Measurements from ENCODE around the gene WDR43. TPM values are rescaled to one million over a fixed set of nuclear protein-coding genes. Genes with fewer than 3 reads are reported as not detected.

The WDR43 gene
- 64.8 TPM for total RNA-seq

GRCh38 chr2:28894470-28895188 is at the start of gene WDR43:
Gene WDR43 (plus strand): TSS chr2:28894667. CDS start chr2:28894699, 32 bp downstream.
- FAIRE-seq: no peak
- peak; percentile 94 to 96 for DNase-seq (ENCODE audit: low spot score in 2 of 2)

DNA sequence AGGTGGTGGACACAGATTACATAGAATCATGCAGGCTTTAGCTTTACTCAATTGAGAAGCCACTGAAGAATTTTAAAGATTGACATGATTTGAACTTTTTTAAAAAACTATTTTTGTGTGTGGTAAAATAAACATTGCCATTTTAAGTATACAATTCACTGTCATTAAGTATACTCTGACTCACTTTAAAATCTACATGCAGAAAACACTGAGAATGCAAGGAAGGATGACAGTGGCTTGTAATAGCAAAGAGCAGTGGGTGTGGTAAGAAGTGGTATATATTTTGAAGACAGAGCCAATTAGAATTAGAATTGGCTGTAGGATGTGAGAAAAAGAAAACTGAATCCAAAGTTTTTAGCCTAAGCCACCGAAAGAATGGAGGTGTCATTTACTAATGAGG is 39.3 kb upstream of the WDR43 start:
- FAIRE-seq: no peak
- no peak for DNase-seq (ENCODE audit: low spot score in 2 of 2)

GRCh38 chr2:28855977-28856376 is 38.5 kb upstream of the WDR43 start:
- FAIRE-seq (no peak), DNase-seq (ENCODE audit: low spot score in 2 of 2) (no peak)

- FAIRE-seq (no peak), DNase-seq (ENCODE audit: low spot score in 2 of 2) (no peak)
Measured at GRCh38 chr2:28868611-28869010, 25.9 kb upstream of the WDR43 start.

DNA sequence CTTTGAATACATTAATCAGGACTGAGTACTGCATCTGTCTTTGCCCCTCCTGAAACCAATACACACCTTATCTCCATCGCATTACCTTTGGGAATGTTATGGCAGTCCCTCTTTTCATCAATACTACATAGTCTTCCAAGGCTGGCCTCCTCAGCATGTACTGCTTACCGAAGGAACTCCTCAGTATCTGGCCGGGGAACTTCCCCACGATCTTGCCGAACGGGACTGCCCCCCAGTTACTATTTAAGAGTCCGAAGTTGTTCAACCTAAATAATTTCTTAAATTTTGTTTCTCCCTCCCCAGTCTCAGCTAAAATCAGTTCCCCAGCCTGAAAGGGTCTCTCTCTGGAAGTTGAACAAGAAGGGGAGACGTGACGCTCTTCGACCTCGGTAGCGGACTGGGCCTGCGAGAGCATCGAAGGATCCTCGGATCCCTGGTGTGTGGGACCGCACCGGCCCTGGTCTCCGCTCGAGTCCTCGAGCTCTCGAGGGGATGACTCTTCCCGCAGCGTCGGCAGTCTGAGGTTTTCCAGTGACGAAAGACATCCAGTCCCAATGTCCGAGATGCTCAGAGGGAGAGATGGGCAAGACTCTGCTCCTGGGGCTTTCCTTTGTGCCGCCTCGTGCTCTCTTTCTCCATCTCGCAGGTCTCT is 24.8 kb upstream of the WDR43 start:
- DNase-seq (ENCODE audit: low spot score in 2 of 2) (no peak), FAIRE-seq (no peak)

- FAIRE-seq (no peak), DNase-seq (ENCODE audit: low spot score in 2 of 2) (peak; percentile 82 to 93)
Measured at GRCh38 chr2:28870146-28870891, 24.1 kb upstream of the WDR43 start, which contains the start of gene TRMT61B. Gene TRMT61B (minus strand): TSS chr2:28870309. CDS start chr2:28870277, 32 bp downstream.

DNA sequence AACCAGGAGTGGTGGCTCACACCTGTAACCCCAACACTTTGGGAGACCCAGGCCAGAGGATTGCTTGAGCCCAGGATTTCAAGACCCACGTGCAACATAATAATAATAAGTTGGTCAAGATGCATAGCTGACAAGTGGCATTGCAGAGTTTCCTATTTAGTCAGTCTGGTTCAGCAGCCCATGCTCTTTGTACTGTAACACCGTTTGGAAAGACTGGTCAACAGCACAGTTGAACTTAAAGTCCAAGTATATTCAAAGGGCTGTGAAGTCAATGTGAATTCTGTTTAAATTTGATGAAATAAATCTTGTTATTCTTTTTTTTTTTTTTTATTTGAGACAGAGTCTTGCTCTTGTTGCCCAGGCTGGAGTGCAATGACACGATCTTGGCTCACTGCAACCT is 22.8 kb upstream of the WDR43 start:
- DNase-seq (ENCODE audit: low spot score in 2 of 2) (no peak), FAIRE-seq (no peak)

- no peak for FAIRE-seq
Measured at GRCh38 chr2:28880193-28880592, 14.3 kb upstream of the WDR43 start.

GRCh38 chr2:28893488-28893887 is 979 bp upstream of the WDR43 start:
- no peak for FAIRE-seq
- DNase-seq (ENCODE audit: low spot score in 2 of 2): no peak

More at GRCh38 chr2:28880193-28880592, 14.3 kb upstream of the WDR43 start:
- no peak for DNase-seq (ENCODE audit: low spot score in 2 of 2)

- DNase-seq (ENCODE audit: low spot score in 2 of 2) (peak; percentile 23 to 33), FAIRE-seq (no peak)
Measured at GRCh38 chr2:28895189-28895893, 874 bp downstream of the WDR43 start.

DNA sequence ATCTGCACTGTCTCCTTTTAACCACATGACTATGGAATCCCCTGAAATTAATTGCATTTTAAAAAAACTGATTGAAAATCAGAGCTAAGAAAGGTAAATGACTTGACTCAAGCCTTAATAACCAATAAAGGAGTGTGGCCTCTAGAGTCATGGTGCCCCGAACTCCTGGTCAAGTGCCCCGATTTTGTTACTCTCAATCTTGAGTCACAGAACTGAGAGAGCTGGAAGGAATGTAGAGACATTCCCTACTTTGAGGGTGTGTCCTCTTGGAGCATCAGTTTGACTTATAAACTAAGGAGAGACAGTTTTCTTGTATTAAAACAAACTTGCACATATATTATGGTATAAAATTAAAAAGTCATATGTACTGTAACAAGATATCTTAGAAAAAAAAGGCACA is 2.4 kb downstream of the WDR43 start:
- no peak for FAIRE-seq
- no peak for DNase-seq (ENCODE audit: low spot score in 2 of 2)

DNA sequence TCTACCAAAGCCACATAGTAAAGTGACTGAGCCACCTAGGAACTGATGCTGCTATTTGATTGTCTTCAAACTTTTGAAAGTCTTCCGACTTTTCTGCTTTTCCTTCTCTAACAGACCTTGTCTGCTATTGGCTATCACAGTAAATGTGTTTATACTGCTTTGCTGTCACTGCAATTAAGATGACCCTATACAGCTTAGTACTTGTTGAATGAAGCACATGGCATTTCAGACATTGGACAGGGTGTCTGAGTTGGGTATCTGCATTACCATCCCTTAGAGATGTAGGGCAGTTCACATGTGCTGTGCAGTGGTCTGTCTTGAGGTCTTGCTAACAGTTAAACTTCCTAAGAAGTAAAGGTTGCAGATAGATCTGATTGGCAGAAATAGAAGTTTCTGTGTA is 3.6 kb downstream of the WDR43 start:
- DNase-seq (ENCODE audit: low spot score in 2 of 2): no peak
- FAIRE-seq: no peak

- DNase-seq (ENCODE audit: low spot score in 2 of 2): no peak
- FAIRE-seq: no peak
Measured at GRCh38 chr2:28901202-28901601, 6.7 kb downstream of the WDR43 start.

DNA sequence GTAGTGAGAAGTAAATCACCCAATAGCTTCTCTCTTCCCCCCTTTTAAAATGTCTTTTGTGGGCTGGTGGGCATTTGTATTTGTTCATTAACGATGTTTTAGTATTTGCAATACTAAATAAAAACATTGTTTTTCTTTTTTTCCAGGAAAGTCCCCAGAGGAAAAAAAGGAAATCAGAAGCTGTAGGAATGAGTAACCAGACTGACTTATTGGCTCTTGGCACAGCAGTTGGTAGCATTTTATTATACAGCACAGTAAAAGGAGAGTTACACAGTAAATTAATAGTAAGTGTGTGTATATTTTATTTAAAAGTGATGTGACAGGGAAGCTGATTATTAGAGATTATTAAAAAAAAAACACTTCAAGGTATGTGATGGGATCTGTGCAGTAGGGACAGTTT is 7.4 kb downstream of the WDR43 start:
- no peak for FAIRE-seq
- DNase-seq (ENCODE audit: low spot score in 2 of 2): no peak

DNA sequence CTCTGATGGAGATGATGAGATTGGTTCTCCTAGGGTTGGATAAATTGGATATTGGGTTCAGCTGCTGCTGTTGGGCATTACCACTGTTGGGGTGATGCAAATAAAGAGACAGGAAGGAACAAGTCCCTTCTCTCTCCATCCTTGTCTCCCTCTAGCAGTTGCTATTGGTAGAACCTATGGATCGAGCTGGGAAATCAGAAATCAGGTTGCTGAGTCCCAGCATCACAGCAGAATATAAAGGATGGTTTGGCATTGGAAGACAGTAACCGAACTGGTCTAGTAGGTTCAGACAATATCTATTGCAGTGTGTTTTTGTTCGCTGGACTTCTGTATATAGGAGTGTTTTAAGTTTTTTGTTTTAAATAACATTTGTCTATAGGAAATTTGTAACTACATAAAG is 8.1 kb downstream of the WDR43 start:
- FAIRE-seq: no peak
- no peak for DNase-seq (ENCODE audit: low spot score in 2 of 2)

DNA sequence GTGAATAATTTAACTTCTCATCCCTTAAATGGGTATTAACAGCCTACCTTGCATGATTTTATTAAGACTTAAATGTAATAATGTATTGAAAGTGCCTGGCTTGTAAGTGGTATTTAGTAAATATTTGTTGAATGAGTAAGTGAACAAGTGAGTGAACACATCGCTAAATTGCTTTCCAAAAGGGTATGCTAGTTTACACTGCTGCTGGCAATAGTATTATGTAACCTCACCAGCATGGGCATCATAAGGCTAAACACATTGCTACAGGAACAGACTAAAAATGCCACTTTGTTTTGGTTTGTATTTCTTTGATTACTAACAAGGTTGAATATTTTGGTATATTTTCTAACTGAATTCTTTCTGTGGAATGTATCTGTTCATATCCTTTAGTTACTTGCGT is 9.8 kb downstream of the WDR43 start:
- no peak for DNase-seq (ENCODE audit: low spot score in 2 of 2)
- FAIRE-seq: no peak

DNA sequence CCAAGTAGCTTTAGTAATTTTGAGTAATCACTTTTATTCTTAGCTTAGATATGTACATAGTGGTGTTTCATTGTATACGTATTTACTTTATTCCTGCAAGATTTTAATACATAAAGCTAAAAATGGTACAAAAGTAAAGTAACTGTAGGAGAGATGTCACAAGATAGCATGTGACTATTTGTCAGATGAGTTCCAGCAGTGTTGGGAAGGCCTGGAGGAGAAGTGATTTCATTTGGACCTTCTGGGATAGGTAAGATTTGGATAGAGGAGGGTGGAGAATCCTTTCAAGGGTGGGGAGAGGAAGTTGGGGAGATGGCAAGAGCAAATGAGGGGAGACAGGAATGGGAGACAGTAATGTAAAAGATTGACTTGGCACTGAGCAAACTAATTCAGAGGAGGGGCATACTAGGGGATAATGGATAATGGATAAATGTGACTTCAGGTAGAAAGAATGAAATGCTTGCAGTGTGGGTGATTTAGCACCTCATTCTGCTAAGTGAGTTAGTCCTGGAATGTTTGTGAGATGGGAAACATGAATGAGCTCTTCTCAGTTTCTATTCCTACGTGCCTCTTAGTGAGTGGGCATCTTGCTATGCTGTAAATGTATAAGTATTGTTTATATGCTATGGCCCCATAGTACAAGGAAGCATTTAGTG is 10.5 kb downstream of the WDR43 start:
- no peak for FAIRE-seq
- DNase-seq (ENCODE audit: low spot score in 2 of 2): no peak

DNA sequence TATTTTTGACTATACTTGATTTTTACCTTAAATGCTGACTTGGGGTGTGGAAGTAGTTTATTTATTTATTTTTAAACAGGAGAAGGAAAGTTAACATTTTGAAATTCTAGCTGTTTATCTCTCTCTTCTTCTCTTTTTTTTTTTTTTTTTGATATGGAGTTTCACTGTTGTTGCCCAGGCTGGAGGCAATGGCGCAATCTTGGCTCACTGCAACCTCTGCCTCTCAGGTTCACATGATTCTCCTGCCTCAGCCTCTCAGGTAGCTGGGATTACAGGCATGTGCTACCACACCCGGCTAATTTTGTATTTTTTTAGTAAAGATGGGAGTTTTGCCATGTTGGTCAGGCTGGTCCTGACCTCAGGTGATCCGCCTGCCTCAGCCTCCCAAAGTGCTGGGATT is 11.1 kb downstream of the WDR43 start:
- DNase-seq (ENCODE audit: low spot score in 2 of 2): no peak
- FAIRE-seq: no peak

GRCh38 chr2:28906376-28906775 is 11.9 kb downstream of the WDR43 start:
- no peak for FAIRE-seq
- DNase-seq (ENCODE audit: low spot score in 2 of 2): no peak

- DNase-seq (ENCODE audit: low spot score in 2 of 2): no peak
- FAIRE-seq: no peak
Measured at GRCh38 chr2:28906821-28907220, 12.4 kb downstream of the WDR43 start.
